Raji (cell line): Measurements from ENCODE around the gene CAND1.

Experiments used
- POLR2A ChIP-seq: IDR thresholded peaks from 2 replicates; pipeline ENCODE4 v1.6.1; 2011; ENCODE audit warnings: low read depth, low read length, control low read depth; ENCODE audit not compliant: insufficient read depth

CAND1 gene

DNA sequence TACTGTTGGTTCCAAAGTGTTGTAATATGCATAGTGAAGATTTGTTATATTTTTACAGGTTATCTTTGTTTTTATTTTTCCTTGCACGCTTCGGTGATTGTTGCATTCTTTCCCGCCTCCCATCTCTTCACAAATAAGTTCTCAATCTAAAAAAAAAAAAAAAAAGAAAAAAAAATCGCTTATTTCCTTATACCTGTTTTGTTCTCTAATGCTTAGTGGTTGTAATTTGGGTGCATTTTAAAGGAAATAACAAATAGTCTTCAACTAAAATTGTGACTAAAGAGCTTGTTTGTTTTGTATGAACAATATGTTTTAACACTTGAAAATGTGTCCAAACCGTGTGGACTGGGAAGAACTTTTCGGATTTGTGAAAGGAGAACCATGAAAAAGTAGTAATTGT, 1.5 kb downstream of the CAND1 start:
- TF ChIP-seq POLR2A: no peak

DNA sequence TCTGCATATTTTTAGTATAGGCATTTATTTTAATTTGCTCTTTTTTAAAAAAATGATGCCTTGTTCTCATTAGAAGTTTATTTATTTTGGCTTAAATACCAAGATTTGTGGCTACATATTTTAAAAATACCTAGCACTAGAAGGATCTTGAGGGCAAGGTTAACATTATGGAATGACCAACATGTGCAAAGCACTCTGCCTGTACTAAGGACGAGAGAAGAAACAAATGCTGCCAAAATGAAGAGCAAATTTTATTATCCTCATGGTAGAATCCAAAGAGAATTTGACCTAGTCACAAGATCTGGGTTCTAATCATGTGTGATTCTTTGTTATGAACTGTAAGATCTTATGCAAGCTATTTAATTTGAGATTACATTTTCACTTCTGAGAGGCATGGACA, 2.8 kb downstream of the CAND1 start:
- no peak for TF ChIP-seq POLR2A

DNA sequence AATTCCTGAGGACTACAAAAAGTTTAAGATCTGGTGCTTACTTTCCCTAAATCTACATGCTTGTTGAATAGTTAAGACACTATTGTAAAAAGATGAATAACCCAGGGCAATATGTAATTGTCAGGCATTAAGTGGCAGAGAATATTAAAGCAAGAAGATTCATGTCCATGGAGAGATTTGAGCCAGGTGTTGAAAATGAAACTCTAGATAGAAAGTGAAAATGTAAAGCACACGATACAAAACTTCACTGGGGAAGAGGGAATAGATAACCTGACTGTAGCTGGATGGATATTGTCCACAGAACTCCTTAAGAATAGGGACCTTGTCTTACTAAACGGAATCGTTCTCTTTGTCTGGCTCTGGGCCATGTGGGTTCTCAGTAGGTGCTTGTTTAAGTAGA, 5.0 kb downstream of the CAND1 start:
- TF ChIP-seq POLR2A: no peak

DNA sequence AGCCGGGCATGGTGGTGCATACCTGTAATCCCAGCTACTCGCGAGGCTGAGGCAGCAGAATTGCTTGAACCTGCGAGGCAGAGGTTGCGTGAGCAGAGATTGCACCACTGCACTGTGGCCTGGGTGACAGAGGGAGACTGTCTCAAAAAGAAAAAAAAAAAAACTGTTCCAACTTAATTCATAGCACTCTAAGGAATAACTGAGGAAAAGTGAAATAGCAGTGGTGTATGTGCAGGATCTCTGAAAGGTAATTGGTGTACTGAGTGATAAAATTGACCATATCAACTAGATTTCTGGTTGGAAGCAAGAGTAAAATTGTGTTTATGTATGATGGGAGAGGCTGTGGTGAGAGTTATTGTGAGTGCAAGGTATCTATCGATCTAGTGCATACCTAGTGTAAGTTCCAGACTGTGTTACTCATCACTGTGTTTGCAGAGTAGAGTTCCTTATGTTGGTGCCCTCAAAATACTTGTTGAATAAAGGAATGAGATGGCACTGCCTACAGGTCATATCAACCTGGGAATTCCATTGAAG, 6.3 kb downstream of the CAND1 start:
- TF ChIP-seq POLR2A: no peak

DNA sequence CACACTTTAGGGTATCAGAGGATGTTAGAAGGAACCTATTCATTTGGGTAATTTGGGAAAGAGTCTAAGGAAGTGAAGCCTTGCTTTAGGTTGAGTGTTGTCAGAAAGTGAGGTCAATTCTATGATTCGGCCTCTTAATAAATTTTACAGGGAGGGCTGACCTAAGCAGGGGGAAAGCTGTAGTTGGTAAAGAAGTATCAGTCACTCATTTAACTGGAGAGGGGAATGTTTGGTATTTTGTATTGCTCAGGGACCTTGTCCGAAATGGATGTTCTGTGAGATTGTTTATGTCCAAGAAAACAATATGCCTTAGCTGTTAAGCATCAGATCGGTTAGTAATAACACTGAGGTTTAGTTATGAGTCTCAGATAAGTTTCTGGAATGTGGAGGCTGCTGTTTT, 7.3 kb downstream of the CAND1 start:
- TF ChIP-seq POLR2A: no peak

DNA sequence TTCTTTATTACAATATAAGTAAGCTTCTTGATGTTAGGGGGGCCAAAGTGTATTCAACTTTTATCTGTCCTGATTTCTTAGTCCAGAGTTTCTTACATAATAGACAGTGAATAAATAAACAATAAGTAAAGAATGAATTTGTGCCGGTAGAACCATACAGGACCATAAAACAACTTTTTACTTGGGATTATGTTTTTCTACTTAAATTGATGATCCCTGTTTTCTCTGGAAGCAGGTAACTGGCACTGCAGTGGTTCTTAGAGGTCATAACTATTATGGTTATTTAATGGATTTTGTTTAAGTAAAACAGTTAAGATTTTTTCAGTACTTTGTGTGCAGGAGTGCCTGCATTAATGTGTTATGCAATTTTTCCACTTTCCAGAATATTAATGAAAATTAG, 10.5 kb downstream of the CAND1 start:
- no peak for TF ChIP-seq POLR2A

DNA sequence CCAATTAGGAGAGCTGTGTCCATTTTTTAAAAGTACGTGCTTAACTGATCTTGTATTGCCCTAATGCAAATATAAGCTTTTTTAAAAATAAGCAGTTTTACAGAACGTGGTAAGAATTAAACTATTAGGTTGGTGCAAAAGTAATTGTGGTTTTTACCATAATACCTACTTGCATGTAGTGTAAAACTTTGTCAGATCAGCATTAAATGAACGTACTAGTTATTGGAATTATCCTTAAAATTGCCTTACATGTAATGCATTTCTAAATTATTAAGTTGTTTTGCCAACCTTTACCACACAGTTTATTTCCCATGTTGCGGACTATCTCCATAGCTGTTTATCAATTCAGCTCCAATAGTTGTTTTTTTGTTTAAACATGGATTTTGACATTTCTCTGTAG, 10.9 kb downstream of the CAND1 start:
- no peak for TF ChIP-seq POLR2A

DNA sequence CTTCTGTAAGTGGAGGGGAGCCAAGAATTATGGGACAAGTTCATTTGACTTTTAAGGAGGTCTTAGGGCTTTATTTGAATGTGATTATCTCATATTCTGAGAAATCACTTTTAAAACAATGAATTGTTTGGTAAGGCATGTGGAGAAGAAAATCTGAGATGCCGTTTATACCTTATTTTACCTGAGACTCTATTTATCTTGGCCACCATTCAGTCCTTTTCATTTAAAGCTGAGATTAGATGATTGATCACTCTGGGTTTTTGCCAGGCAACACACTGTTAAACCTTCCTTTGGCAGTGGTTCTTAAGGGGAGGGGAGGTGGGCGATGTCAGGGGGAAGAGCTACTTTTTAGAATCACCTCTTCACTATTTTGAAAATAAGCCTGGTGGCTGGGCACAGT, 11.4 kb downstream of the CAND1 start:
- TF ChIP-seq POLR2A: no peak

DNA sequence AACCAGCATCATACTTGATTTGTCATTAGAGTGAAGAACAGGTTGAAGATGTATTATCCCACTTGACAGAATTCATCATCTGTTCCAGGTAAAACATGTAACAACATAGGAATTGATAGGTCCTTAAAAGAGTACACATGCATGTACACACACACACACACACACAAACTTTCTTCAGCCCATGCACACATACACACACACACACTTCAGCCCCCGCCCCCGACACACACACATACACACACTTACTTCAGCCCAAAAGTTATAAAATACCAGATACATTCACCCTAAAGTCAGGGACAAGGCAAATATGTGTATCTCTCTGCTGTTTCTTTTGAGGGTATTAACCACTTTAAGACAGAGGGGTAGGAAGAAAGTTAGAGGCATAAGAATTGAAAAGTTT, 15.4 kb downstream of the CAND1 start:
- TF ChIP-seq POLR2A: no peak

DNA sequence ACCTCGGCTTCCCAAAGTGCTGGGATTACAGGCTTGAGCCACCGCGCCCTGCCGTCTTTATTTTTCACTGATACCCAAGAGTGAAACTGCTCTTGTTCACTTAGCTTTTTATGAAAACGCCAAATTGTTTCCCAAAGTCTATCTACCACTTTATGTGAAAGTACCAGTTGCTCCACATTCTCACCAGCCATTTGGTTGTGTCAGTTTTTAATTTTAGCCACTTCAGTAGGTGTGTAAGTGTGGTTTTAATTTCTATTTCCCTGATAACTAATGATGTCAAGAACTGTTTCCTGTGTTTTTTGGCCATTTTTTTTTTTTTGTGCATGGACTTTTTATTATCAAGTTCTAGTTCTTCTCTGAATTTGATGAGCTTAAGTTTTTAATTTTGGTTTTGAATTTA, 17.1 kb downstream of the CAND1 start:
- no peak for TF ChIP-seq POLR2A

DNA sequence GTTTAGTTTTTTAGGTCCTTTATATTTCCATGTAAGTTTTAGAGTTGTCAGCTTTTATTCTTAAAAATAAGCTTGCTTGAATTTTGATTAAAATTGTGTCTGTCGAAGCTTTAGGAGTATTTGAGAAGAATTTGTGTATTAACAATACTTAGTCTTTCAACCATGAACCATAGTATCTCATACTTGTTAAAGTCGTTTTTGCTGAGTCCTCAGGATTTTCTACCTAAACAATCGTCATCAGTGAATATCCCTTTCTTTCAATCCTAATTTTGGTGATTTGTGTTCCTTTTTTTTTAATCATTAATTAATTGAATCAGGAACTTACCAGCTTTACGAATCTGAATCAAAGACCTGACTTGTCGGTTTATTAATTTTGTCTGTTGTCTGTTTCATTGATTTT, 18.2 kb downstream of the CAND1 start:
- TF ChIP-seq POLR2A: no peak

DNA sequence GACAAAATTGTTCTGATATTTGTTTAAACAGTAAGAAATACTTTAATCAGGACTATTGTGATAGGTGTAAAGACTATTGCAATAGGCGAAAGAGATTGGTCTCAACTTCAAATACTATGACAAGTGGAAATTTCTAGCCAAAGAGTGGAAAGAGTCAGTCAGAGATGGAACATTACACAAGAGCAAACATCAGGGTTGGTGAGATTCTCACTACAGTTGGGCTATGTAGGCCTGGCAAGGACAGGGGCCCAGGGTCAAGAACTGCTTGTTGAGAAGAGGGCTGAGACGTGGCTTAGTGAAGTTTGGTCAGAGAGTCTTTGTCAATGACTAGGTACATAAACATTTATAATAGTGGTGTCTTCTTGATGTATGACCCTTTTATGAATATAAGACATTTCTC, 19.4 kb downstream of the CAND1 start:
- TF ChIP-seq POLR2A: no peak

DNA sequence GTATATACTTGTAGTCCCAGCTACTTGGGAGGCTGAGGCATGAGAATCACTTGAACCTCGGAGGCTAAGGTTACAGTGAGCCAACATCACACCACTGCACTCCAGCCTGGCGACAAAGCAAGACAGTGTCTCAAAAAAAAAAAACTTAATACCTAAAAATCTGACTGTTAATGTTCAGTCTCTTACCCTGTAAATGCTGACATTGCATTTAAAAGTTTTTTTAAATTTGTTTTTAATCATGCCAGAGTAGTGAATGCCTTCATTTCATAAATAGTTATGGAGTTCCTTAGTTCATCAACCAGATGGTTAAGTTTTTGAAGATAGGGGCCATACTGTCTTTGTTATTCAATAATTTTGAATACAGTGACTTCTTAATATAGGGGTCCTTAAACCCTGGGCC, 21.2 kb downstream of the CAND1 start:
- TF ChIP-seq POLR2A: no peak

DNA sequence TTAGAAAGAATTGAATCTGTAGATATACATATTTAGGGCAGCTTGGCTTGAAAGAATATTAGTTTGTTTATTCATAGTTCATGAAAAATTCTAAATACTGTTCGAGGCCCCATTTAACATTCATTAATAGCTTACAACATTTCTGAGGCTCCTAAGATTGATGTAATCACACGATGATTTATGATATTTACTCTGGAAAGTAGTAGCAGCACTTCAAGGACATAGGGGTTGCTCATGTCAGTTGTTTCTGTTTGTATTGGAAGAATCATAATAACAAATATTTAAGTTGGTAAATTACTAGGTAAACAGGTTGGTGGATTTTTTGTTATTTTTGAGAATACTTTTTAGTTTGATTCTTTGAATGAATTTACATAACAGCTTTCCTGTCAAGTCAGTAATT, 30.4 kb downstream of the CAND1 start:
- TF ChIP-seq POLR2A: no peak

DNA sequence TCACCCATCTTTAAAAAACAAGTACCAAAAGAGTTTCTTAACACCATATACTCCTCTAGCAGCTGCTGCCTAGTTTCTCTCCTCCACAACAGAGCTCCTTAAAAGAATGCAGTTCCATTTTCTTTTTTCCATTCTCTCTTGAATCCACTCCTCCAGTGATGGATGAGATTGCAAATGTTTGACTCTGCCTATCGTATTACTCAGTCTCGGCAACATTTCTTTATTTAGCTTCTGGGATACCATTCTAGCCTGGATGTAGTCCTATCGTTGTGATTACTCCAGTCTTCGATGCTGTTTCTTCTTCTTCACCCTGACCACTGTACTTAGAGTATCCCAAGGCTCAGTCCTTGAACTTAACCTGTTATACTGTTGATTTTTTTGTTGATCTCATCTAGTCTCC, 30.8 kb downstream of the CAND1 start:
- TF ChIP-seq POLR2A: no peak

DNA sequence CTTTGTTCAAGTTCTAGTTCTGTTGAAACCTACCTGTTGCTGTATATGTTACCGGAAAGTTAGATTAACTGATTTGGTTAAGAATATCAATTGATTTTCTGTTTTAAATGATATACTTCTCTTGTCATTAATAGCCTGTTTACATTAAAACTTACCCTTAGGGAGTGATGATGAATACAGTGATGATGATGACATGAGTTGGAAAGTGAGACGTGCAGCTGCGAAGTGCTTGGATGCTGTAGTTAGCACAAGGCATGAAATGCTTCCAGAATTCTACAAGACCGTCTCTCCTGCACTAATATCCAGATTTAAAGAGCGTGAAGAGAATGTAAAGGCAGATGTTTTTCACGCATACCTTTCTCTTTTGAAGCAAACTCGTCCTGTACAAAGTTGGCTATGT, 33.0 kb downstream of the CAND1 start:
- TF ChIP-seq POLR2A: no peak

DNA sequence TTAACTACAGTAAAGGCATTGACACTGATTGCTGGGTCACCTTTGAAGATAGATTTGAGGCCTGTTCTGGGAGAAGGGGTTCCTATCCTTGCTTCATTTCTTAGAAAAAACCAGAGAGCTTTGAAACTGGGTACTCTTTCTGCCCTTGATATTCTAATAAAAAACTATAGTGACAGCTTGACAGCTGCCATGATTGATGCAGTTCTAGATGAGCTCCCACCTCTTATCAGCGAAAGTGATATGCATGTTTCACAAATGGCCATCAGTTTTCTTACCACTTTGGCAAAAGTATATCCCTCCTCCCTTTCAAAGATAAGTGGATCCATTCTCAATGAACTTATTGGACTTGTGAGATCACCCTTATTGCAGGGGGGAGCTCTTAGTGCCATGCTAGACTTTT, 36.4 kb downstream of the CAND1 start:
- TF ChIP-seq POLR2A: no peak

DNA sequence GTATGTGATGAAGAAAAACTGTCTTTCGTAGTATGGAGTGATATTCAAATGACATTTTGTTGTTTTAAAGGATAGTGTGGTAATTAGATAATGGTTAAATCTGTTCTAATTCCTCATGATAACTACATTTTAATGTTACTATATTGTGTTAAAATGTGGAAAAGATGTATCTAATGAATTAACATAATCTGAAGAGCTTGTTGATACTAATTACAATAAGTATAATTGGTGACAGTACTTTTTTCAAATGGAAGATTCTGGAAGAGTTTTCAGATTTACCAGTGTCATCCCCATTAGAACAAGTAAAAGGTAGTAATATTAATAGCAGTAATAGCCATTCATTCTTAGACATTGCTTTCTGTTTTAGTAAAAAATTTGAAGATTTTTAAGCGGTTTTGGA, 37.6 kb downstream of the CAND1 start:
- TF ChIP-seq POLR2A: no peak
